ENCODE results near the gene KLHL22. TPM values are rescaled to one million over a fixed set of nuclear protein-coding genes. Genes with fewer than 3 reads are reported as not detected.
A peak's percentile ranks its signal among the peaks of the same experiment; 100 is the strongest.
"Not testable (repeated sequence)": the region's sequence is repeated elsewhere in the genome, so short reads cannot be mapped to it uniquely, and the experiment has no call there.

KLHL22 gene
- total and polyA plus RNA-seq, 7 donors = 8.4 to 24.3 (median 14.6) TPM

DNA sequence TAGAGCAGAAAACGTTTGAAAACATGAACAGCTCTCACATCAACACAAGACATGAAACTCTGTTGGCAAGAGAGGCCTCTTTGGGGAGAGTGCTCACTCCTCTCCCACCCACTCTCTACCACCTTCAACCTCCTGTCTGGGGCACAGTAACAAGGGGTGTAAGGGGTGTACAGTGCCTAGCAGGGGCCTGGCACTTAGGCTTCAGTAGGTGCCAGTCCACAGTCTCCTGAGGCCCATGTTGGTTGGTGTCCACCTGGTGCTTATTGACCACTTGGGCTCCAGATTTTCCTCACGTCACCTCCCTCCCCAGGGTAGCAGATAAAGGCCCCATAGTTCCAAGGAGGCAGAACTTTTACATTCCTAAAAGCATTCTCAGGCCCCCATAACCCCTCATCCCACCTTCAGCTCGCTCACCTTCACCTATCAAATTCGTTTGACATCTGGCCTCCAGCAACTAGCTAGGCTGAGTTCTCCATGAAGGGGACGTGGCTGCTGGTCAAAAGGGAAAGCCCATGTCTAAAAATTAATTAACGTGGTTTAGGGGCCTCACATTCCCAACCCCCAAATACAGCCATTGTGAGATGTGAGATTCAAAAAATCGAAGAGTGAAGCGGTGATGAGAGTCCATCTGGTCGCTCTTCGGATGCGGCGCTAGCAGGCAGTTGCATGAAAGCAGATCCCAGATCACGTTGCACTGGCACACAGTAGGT lies 11.1 kb upstream of the KLHL22 start:
- no peaks in the 10 kb centered on the region for H3K9me3 ChIP-seq
- H3K27me3 ChIP-seq (ENCODE audit: insufficient read depth in 3 of 3, low read length in 2 of 3) = no peaks in the 10 kb centered on the region
- ATAC-seq = no peak
- H3K36me3 ChIP-seq (ENCODE audit: insufficient read depth in 1 of 2, low read depth in 1 of 2) = peaks cover 0 to 13% of the 10 kb centered on the region in 2 donors
- peak overlapping the region; percentile 95 for H3K27ac ChIP-seq
- TF ChIP-seq, protein P1, sequence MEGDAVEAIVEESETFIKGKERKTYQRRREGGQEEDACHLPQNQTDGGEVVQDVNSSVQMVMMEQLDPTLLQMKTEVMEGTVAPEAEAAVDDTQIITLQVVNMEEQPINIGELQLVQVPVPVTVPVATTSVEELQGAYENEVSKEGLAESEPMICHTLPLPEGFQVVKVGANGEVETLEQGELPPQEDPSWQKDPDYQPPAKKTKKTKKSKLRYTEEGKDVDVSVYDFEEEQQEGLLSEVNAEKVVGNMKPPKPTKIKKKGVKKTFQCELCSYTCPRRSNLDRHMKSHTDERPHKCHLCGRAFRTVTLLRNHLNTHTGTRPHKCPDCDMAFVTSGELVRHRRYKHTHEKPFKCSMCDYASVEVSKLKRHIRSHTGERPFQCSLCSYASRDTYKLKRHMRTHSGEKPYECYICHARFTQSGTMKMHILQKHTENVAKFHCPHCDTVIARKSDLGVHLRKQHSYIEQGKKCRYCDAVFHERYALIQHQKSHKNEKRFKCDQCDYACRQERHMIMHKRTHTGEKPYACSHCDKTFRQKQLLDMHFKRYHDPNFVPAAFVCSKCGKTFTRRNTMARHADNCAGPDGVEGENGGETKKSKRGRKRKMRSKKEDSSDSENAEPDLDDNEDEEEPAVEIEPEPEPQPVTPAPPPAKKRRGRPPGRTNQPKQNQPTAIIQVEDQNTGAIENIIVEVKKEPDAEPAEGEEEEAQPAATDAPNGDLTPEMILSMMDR (IDR thresholded peaks at IDR 0.05) = no peak
- H3K4me3 ChIP-seq = peak overlapping the region; percentile 83
- 55 to 64% (median 58%) methylated on average over 13 of the region's 13 CpGs for WGBS, 3 donors
- H3K4me1 ChIP-seq = peaks cover 27% of the 10 kb centered on the region
- no peak for DNase-seq
- intact Hi-C loops (cut with DNase I) = loop anchor here in 1 of 2 donors (5.0 kb wide), 1 partner anchor 66 kb away; no protein-coding TSS in a partner anchor

DNA sequence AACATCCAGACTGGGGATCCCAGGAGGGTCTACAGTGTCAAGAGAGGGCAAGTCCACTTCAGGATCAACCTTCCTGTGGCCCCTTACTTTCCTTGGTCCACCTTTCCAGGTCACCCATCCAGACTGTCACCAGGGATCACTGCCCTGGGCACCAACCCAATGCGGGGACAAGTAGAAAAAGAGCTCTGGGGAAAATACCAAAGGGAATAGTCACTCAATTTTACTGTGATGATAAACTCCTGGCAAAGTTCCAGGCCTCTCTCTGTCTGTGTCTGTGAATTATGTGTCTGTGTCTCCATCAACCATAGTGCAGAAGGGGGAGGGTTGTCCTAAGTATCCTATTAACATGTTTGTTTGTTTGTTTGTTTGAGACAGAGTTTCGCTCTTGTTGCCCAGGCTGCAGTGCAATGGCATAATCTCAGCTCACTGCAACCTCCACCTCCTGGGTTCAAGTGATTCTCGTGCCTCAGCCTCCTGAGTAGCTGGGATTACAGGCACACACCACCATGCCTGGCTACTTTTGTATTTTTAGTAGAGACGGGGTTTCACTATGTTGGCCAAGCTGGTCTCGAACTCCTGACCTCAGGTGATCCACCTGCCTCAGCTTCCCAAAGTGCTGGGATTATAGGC lies 8.8 kb upstream of the KLHL22 start:
- H3K27ac ChIP-seq; H3K4me3 ChIP-seq; H3K27me3 ChIP-seq (ENCODE audit: insufficient read depth in 3 of 3, low read length in 2 of 3); DNase-seq; ATAC-seq; H3K9me3 ChIP-seq; intact Hi-C loops (cut with DNase I): not testable (repeated sequence)
- Histone ChIP-seq H3K36me3 (ENCODE audit: insufficient read depth in 1 of 2, low read depth in 1 of 2) (peaks cover 2 to 36% of the 10 kb centered on the region in 2 donors), H3K4me1 (peaks cover 10% of the 10 kb centered on the region)
- 85 to 87% (median 86%) methylated on average over 5 of the region's 5 CpGs for WGBS, 3 donors

DNA sequence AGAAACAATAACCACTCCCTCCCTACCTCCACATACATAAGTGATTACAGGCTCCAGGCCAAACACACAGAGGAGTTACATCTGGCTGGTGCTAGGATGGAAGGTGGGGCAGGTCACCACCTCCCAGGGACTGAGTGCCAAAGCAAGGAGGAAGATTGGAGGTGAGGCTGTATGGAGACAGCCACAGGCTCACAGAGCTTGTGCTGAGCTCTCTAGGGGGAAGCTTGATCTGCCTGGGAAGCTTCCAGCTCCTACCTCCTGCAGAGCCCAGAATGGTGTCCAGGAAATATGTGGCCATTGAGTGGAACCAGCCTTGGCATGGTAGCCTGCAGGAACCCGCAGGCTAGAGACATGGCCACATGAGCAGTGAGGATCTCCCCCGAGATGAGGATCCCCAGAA lies 8.2 kb upstream of the KLHL22 start:
- H3K9me3 ChIP-seq = no peaks in the 10 kb centered on the region
- 84 to 93% (median 90%) methylated on average over 2 of the region's 2 CpGs for WGBS, 3 donors
- H3K27ac ChIP-seq = no peak overlapping the region
- no peaks in the 10 kb centered on the region for H3K27me3 ChIP-seq (ENCODE audit: insufficient read depth in 3 of 3, low read length in 2 of 3)
- DNase-seq (no peak), ATAC-seq (no peak)
- intact Hi-C loops (cut with DNase I) = no loop called here
- H3K4me1 ChIP-seq = peaks cover 7% of the 10 kb centered on the region
- peaks cover 2 to 38% of the 10 kb centered on the region in 2 donors for H3K36me3 ChIP-seq (ENCODE audit: insufficient read depth in 1 of 2, low read depth in 1 of 2)
- TF ChIP-seq, protein P1 (IDR thresholded peaks at IDR 0.05) = no peak
- no peak overlapping the region for H3K4me3 ChIP-seq

DNA sequence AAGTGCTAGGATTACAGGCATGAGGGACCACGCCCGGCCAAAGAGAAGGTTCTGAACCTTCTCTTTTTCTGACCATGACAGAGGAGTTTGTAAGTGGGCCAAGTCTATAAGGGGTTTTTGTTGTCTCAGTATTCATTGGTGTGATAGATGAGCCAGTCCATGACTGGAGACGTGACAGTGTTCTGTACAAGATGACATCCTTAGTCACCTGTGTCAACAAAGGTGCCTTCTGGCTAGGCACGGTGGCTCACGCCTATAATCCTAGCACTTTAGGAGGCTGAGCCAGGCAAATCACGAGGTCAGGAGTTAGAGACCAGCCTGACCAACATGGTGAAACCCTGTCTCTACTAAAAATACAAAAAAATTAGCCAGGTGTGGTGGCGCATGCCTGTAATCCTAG lies 4.2 kb upstream of the KLHL22 start:
- Histone ChIP-seq H3K9me3 (no peaks in the 10 kb centered on the region), H3K36me3 (ENCODE audit: insufficient read depth in 1 of 2, low read depth in 1 of 2) (peaks cover 2 to 38% of the 10 kb centered on the region in 2 donors), H3K27me3 (ENCODE audit: insufficient read depth in 3 of 3, low read length in 2 of 3) (no peaks in the 10 kb centered on the region), H3K4me3 (no peak overlapping the region), H3K27ac (no peak overlapping the region), H3K4me1 (peaks cover 6% of the 10 kb centered on the region)
- 86 to 91% (median 86%) methylated on average over 7 of the region's 7 CpGs for WGBS, 3 donors
- intact Hi-C loops (cut with DNase I) = loop anchor here in 1 of 2 donors (10.0 kb wide), 1 partner anchor 195 kb away; no protein-coding TSS in a partner anchor
- DNase-seq (no peak), ATAC-seq (no peak)
- TF ChIP-seq, protein P1 (IDR thresholded peaks at IDR 0.05) = no peak

DNA sequence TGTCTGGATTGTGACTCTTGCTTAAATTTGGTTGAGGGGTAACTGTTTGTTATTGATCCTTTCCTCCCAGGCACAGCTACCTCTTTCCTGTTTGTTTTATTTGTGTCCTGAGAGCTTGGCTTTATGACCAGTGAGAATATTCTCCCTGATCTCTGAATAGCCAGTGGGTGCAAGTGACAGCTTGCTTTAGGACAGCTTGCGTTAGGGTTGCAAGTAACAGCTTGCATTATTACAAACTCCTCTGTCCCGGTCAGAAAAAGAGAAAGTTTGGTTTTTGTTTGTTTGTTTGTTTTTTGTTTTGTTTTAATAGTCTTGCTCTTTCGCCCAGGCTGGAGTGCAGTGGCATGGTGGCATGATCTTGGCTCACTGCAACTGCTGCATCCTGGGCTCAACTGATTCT lies 3.3 kb upstream of the KLHL22 start:
- no peak for ATAC-seq
- H3K27me3 ChIP-seq (ENCODE audit: insufficient read depth in 3 of 3, low read length in 2 of 3) = no peaks in the 10 kb centered on the region
- no peak overlapping the region for H3K27ac ChIP-seq
- H3K9me3 ChIP-seq = no peaks in the 10 kb centered on the region
- DNase-seq = no peak
- 56 to 65% (median 60%) methylated on average over 3 of the region's 3 CpGs for WGBS, 3 donors
- peaks cover 2 to 38% of the 10 kb centered on the region in 2 donors for H3K36me3 ChIP-seq (ENCODE audit: insufficient read depth in 1 of 2, low read depth in 1 of 2)
- intact Hi-C loops (cut with DNase I) = loop anchor here in 1 of 2 donors (10.0 kb wide), 1 partner anchor 196 kb away; no protein-coding TSS in a partner anchor
- no peak overlapping the region for H3K4me3 ChIP-seq
- peaks cover 13% of the 10 kb centered on the region for H3K4me1 ChIP-seq
- TF ChIP-seq, protein P1 (IDR thresholded peaks at IDR 0.05) = no peak

Data from psoas muscle (tissue), 8 donors.